GM12872 (cell line): ENCODE data around the gene STIM2.

Experiments
- TF ChIP-seq, protein P1 (sequence below): IDR thresholded peaks from 3 replicates; pipeline ENCODE4 v1.5.1; 2011; ENCODE audit warnings: low read depth, mild to moderate bottlenecking, low read length, moderate library complexity; ENCODE audit not compliant: insufficient read depth

Gene STIM2

DNA sequence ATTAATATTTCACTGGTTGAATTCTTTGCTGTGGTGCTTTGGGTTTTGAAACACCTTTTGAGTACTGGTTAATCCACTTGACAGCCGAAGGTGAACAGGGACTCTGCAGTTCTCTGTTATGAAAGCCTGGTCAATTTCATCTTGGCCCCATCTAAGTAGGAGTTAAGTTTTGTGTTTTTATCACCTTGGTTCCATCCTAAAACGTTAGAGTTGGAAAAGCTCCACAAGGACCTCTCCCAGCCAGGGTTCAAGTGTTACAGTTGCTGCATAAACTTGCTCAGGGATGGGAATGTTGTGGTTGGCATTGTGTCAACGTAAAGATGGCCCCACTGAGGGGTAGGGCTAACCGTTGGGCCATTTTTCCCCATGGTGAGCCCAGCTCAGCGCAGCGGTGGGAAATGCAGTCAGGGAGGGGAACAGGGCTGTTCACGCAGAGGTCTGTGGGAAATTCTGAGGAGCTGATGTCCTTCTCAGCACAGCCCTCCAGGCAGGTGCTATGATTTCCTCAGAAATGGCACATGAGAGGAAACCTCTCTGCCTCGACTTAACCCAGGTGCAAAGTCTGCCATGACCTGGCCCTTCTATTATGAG is 188.7 kb downstream of the STIM2 start:
- TF ChIP-seq, protein P1, sequence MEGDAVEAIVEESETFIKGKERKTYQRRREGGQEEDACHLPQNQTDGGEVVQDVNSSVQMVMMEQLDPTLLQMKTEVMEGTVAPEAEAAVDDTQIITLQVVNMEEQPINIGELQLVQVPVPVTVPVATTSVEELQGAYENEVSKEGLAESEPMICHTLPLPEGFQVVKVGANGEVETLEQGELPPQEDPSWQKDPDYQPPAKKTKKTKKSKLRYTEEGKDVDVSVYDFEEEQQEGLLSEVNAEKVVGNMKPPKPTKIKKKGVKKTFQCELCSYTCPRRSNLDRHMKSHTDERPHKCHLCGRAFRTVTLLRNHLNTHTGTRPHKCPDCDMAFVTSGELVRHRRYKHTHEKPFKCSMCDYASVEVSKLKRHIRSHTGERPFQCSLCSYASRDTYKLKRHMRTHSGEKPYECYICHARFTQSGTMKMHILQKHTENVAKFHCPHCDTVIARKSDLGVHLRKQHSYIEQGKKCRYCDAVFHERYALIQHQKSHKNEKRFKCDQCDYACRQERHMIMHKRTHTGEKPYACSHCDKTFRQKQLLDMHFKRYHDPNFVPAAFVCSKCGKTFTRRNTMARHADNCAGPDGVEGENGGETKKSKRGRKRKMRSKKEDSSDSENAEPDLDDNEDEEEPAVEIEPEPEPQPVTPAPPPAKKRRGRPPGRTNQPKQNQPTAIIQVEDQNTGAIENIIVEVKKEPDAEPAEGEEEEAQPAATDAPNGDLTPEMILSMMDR: no peak

DNA sequence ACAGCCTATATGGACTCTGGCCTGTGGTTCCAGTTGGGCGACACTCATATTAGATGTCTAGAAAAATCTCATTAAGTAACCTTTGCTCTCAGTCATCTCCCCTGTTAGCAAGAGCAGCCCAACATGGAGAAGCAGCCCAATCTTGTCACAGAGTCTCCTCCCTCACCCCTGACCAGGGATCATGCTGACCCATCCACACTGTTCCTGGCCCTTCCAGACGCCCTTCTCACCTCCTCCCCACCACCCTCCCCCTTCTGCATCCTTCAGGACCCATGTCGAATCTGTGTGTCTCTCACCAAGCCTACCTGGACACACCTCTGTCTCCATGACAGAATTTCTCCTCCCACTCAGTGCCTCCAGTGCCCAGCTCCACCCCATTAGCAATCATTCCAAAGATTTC is 190.1 kb downstream of the STIM2 start:
- TF ChIP-seq, protein P1: no peak

- TF ChIP-seq, protein P1: no peak
Observed at GRCh38 chr4:27055221-27055760, 194.7 kb downstream of the STIM2 start.

- TF ChIP-seq, protein P1: no peak
Observed at GRCh38 chr4:27056281-27056680, 195.6 kb downstream of the STIM2 start.

- TF ChIP-seq, protein P1: no peak
Observed at GRCh38 chr4:27057053-27057452, 196.4 kb downstream of the STIM2 start.

GRCh38 chr4:27057662-27058061 is 197.0 kb downstream of the STIM2 start:
- TF ChIP-seq, protein P1: no peak

- TF ChIP-seq, protein P1: no peak
Observed at GRCh38 chr4:27058819-27059406, 198.3 kb downstream of the STIM2 start.
